ENCODE results near the gene TMEM53. TPM values are rescaled to one million over a fixed set of nuclear protein-coding genes. Genes with fewer than 3 reads are reported as not detected.

Gene TMEM53
- total RNA-seq, 2 experiments from 2014 or later = 0.64 to 1.2 TPM

- ChIA-PET POLR2A (interaction anchor here (1.9 kb wide), 1 partner anchor 16 kb away, joined by 6 read pairs; no protein-coding TSS in a partner anchor), CTCF (interaction anchor here (1.8 kb wide), 1 partner anchor 16 kb away, joined by 4 read pairs; no protein-coding TSS in a partner anchor)
- H3K36me3 ChIP-seq (ENCODE audit: insufficient read depth, low read length) = peaks cover 93% of the 10 kb centered on the region
- H3K9me3 Mint-ChIP-seq = no peaks in the 10 kb centered on the region
- no peaks in the 10 kb centered on the region for H3K9me3 ChIP-seq (ENCODE audit: control insufficient read depth in 1 of 2, insufficient read depth in 1 of 2, low read length in 2 of 2)
- peaks cover 45% of the 10 kb centered on the region for H3K4me1 Mint-ChIP-seq (ENCODE audit: low read depth)
- DNase-seq = no peak
- no peak overlapping the region for H3K27ac Mint-ChIP-seq
- no peaks in the 10 kb centered on the region for H3K27me3 Mint-ChIP-seq
- no peak for ATAC-seq (ENCODE audit: poor library complexity)
- no peaks in the 10 kb centered on the region for H3K27me3 ChIP-seq (ENCODE audit: control insufficient read depth in 1 of 2, insufficient read depth in 2 of 2, low read length in 2 of 2)
- TF ChIP-seq, protein P1, sequence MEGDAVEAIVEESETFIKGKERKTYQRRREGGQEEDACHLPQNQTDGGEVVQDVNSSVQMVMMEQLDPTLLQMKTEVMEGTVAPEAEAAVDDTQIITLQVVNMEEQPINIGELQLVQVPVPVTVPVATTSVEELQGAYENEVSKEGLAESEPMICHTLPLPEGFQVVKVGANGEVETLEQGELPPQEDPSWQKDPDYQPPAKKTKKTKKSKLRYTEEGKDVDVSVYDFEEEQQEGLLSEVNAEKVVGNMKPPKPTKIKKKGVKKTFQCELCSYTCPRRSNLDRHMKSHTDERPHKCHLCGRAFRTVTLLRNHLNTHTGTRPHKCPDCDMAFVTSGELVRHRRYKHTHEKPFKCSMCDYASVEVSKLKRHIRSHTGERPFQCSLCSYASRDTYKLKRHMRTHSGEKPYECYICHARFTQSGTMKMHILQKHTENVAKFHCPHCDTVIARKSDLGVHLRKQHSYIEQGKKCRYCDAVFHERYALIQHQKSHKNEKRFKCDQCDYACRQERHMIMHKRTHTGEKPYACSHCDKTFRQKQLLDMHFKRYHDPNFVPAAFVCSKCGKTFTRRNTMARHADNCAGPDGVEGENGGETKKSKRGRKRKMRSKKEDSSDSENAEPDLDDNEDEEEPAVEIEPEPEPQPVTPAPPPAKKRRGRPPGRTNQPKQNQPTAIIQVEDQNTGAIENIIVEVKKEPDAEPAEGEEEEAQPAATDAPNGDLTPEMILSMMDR (IDR thresholded peaks at IDR 0.05) = no peak
- peaks cover 21% of the 10 kb centered on the region for H3K4me1 ChIP-seq (ENCODE audit: insufficient read depth, low read length)
- no peak overlapping the region for H3K4me3 Mint-ChIP-seq
- intact Hi-C loops (cut with DNase I, micrococcal nuclease) = no loop called here
- no peak overlapping the region for H3K27ac ChIP-seq (ENCODE audit: low read depth in 1 of 2, low read length in 2 of 2)
- no peak overlapping the region for H3K4me3 ChIP-seq (ENCODE audit: low read length)
- peaks cover 82% of the 10 kb centered on the region for H3K36me3 Mint-ChIP-seq (ENCODE audit: low read depth)
Measured at GRCh38 chr1:44636688-44637598, 37.3 kb downstream of the TMEM53 start.

GRCh38 chr1:44636083-44636687, 38.1 kb downstream of the TMEM53 start:
- no peaks in the 10 kb centered on the region for H3K27me3 ChIP-seq (ENCODE audit: control insufficient read depth in 1 of 2, insufficient read depth in 2 of 2, low read length in 2 of 2)
- Mint-ChIP-seq H3K36me3 (ENCODE audit: low read depth) (peaks cover 81% of the 10 kb centered on the region), H3K9me3 (no peaks in the 10 kb centered on the region), H3K27ac (no peak overlapping the region), H3K4me3 (no peak overlapping the region), H3K27me3 (no peaks in the 10 kb centered on the region), H3K4me1 (ENCODE audit: low read depth) (peaks cover 51% of the 10 kb centered on the region)
- intact Hi-C loops (cut with DNase I, micrococcal nuclease) = no loop called here
- CTCF ChIA-PET = interaction anchor here (1.8 kb wide), 1 partner anchor 17 kb away, joined by 4 read pairs; no protein-coding TSS in a partner anchor
- H3K9me3 ChIP-seq (ENCODE audit: control insufficient read depth in 1 of 2, insufficient read depth in 1 of 2, low read length in 2 of 2) = no peaks in the 10 kb centered on the region
- H3K36me3 ChIP-seq (ENCODE audit: insufficient read depth, low read length) = peaks cover 85% of the 10 kb centered on the region
- POLR2A ChIA-PET = interaction anchor here (1.9 kb wide), 1 partner anchor 16 kb away, joined by 6 read pairs; no protein-coding TSS in a partner anchor
- TF ChIP-seq, protein P1 (IDR thresholded peaks at IDR 0.05) = no peak
- ATAC-seq (ENCODE audit: poor library complexity) = no peak
- no peak for DNase-seq
- peaks cover 26% of the 10 kb centered on the region for H3K4me1 ChIP-seq (ENCODE audit: insufficient read depth, low read length)
- H3K4me3 ChIP-seq (ENCODE audit: low read length) = no peak overlapping the region
- no peak overlapping the region for H3K27ac ChIP-seq (ENCODE audit: low read depth in 1 of 2, low read length in 2 of 2)

GRCh38 chr1:44635439-44635838, 38.8 kb downstream of the TMEM53 start:
- ATAC-seq (ENCODE audit: poor library complexity) = no peak
- no peaks in the 10 kb centered on the region for H3K27me3 Mint-ChIP-seq
- DNase-seq = no peak
- no peaks in the 10 kb centered on the region for H3K9me3 Mint-ChIP-seq
- no peaks in the 10 kb centered on the region for H3K9me3 ChIP-seq (ENCODE audit: control insufficient read depth in 1 of 2, insufficient read depth in 1 of 2, low read length in 2 of 2)
- H3K36me3 ChIP-seq (ENCODE audit: insufficient read depth, low read length) = peaks cover 77% of the 10 kb centered on the region
- H3K27ac ChIP-seq (ENCODE audit: low read depth in 1 of 2, low read length in 2 of 2) = no peak overlapping the region
- intact Hi-C loops (cut with DNase I, micrococcal nuclease) = no loop called here
- no peak overlapping the region for H3K27ac Mint-ChIP-seq
- TF ChIP-seq, protein P1 (IDR thresholded peaks at IDR 0.05) = no peak
- H3K4me3 ChIP-seq (ENCODE audit: low read length) = no peak overlapping the region
- POLR2A ChIA-PET = interaction anchor here (1.9 kb wide), 1 partner anchor 17 kb away, joined by 6 read pairs; no protein-coding TSS in a partner anchor
- H3K4me1 ChIP-seq (ENCODE audit: insufficient read depth, low read length) = peaks cover 27% of the 10 kb centered on the region
- CTCF ChIA-PET = no interaction called here
- peaks cover 78% of the 10 kb centered on the region for H3K36me3 Mint-ChIP-seq (ENCODE audit: low read depth)
- H3K4me3 Mint-ChIP-seq = no peak overlapping the region
- peaks cover 58% of the 10 kb centered on the region for H3K4me1 Mint-ChIP-seq (ENCODE audit: low read depth)
- H3K27me3 ChIP-seq (ENCODE audit: control insufficient read depth in 1 of 2, insufficient read depth in 2 of 2, low read length in 2 of 2) = no peaks in the 10 kb centered on the region

Data from CD4-positive, alpha-beta T cell (primary cell).